NOMO-1 treated with dmso at 0.1 percent for 144 hours (cell line): Measurements from ENCODE around the gene HMCN2.

Experiments
- DNase-seq: peaks from one replicate; lab custom pipeline; 2025; ENCODE audit not compliant: unreplicated experiment; lab: John Stamatoyannopoulos, UW

Gene HMCN2

GRCh38 chr9:130288926-130289690, 23.5 kb downstream of the HMCN2 start:
- DNase-seq, result no peak

DNA sequence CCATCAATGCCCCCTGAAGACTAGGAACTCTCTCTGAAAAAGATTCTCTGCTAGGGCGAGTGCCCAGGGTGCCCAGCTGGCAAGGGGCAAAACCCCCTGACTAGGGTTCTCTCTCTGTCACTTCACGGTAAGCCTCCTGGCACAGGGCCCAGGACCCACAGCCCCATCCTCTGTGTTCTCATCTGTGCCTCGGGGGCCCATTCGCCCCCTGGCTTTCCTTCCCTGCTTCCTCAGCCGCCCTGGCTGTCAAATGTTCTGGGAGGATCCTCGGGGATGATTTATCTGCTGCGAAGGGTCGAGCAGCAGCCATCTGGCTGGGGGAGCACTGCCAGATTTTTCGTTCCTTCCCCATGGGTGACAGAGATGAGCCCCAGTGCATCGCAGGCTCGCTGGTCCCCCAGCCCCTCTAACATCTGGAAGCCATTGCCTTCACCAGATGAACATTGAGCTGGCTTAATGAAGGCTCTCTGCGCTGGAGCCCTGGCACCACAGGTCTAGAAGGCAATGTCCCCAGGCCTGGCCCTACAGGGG, 24.2 kb downstream of the HMCN2 start:
- DNase-seq, result no peak

DNA sequence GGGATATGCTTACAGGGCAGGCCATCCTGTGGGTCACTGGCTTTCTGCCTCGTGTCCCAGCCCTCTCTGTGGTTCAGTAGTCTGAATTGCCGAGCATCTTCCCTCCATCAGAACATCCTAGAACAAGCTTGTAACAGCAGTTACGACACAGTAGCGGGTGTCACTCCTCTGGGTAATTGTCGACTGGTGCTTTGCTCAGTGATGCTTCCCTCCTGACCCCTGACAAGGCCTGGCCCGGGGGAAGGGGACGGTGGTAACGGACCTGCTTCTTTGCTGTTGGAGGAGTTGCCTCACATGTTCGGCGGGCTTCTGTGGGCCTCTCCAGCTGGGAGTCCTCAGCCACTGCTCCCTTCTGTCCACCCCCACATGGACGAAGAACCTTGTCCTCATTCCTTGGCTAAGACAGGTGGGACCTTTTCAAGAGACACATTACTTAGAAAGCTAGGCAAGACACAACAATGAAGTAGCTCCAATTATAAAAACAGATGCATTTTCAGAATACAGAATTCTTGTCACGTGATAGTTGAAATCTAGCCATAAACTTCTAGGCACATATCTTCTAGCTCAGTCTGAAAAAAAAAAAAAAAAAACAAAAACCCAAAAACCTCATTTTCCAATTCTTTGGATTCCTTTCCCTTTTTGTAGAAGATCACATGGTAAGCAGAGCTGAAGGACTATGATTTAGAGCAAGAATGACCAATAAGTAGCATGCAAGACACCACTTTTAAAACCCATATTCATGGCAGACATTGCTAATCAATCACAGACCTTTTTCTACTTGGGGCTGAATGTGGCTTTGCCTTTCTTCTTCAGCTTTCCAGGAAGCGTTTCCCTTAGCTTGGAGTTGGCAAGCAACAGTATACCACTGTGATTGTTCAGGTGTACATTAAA, 25.0 kb downstream of the HMCN2 start:
- no peak for DNase-seq

DNA sequence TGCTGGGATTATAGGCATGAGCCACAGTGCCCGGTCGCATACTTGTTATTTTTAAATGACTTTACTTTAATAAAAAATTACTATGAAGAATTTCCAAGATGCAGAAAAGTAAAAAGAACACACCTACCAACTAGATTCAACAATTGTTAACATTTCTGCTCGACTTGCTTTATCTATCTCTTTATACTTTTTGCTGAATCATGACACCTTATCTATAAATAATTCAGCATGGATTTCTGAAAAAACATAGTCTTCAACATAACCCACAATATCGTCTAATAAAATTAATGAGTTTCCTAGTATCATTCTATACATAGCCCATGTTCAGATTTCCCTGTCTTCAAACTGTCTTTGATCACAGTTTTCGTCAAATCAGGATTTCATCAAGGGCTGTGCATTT, 25.9 kb downstream of the HMCN2 start:
- DNase-seq, result no peak

DNA sequence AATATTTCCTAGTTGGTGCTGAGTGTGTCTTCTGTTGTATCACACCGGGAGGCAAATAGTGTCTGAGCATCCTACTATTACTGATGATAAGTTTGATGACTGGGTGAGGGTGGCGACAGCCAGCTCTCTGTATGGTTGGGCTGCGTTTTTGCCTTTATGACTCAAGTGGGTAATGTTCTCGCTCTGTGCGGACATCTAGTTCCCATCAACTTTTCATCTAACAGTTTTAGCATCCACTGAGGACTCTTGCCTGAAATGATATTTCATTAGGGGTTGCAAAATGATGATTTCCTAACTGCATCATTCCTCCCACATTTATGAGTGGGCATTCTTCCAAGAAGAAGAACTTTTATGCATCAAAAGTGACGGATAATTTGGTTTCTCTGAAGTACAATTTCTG, 26.5 kb downstream of the HMCN2 start:
- no peak for DNase-seq

DNA sequence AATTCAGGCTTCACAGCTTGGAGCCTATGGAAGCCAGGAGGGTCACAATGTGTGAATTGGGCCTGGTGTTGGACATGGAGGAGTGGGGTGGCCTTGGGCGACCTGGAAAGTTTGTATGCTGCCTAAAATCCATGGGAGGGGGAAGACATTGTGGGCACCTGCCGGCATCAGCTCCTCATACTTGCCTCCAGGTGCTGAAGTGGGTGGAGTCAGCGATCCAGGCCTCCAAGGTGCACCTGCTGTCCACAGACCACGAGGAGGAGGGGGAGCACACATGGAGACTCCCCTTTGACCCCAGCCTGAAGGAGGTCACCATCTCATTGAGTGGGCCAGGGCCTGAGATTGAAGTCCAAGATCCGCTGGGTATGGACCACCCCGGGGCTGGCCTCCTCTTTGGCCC, 29.1 kb downstream of the HMCN2 start:
- no peak for DNase-seq

- no peak for DNase-seq
Measured at GRCh38 chr9:130295431-130295830, 29.9 kb downstream of the HMCN2 start.

DNA sequence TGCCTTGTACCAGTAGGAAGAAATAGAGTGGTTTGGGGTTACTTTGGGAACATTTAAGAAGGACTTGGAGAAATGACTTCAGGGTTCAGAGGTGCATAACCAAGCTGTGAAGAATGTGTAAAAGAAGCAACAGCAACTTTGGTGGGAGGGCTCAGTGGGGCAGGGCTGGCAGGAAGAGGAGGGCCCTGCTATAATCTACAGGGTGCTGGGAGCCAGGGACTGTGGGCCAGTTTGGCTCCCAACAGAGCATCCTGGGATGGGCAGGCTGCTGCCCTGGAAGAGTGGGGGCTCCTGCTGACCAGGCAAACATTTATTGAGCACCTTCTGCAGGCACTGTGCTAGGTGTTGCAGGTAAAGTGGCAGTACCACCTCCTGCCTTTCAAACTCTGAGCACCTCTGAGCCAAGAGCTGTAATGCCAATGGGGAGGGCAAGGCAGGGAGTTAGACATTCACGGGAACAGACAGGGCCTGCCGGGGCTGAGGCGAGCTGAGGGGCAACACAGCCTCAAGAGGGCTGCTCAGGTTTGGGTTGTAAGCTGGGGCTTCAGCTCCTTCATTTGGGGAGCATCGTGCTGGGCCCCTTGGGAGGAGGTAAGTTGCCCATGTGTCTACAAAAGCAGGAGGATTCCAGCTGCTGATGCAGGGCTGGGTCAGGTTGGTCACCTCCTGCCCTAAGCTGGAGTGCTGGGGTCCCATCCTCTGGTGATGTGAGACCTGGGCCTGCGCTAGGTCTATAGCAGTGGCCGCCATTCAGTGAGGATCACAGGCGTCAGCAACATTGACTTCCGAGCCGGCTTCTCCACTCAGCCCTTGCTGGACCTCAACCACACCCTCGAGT, 30.6 kb downstream of the HMCN2 start:
- no peak for DNase-seq

GRCh38 chr9:130296783-130297055, 31.2 kb downstream of the HMCN2 start:
- no peak for DNase-seq

DNA sequence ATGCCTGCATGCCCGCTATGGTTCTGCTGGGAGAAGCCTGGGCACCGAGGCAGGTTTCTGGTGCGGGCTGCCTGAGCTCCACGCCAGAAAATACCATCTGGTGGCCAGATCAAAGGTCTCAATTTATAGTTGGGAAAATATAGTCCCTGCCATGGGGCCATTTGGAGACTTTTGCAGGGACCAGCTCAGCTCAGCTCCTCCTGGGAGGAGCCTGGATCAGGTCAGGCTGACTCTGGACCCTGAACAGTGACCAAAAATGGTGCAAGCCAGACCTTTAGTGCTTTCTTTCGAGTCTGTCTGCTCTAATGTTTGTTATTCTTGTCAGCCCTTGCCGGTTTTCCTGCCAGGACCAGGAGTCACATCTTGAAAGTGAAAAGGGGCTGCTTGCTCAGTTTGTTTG, 31.8 kb downstream of the HMCN2 start:
- no peak for DNase-seq

DNA sequence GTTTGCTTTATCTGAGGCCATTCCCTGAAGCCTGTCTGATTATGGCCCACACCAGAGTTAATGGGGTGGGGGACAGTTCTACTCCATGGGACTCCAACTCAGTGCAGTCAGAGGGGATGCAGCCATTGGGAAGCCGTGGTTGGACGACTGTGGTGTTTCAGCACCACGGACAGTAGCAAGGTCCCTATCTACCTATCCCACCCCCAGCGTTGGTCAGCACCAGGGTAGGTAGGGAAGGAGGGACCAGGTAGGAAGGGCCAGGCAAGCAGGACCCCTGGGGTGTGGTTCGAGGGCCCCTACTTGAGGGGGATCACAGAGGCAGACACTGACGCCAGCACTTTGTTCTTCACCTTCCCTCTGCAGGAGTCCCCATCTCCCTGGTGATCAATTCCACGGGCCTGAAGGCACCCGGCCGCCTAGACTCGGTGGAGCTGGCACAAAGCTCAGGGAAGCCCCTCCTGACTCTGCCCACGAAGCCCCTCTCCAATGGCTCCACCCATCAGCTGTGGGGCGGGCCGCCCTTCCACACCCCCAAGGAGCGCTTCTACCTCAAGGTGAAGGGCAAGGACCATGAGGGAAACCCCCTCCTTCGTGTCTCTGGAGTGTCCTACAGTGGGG, 33.2 kb downstream of the HMCN2 start:
- no peak for DNase-seq

GRCh38 chr9:130299785-130300615, 34.4 kb downstream of the HMCN2 start:
- no peak for DNase-seq

GRCh38 chr9:130300739-130301138, 35.2 kb downstream of the HMCN2 start:
- no peak for DNase-seq

DNA sequence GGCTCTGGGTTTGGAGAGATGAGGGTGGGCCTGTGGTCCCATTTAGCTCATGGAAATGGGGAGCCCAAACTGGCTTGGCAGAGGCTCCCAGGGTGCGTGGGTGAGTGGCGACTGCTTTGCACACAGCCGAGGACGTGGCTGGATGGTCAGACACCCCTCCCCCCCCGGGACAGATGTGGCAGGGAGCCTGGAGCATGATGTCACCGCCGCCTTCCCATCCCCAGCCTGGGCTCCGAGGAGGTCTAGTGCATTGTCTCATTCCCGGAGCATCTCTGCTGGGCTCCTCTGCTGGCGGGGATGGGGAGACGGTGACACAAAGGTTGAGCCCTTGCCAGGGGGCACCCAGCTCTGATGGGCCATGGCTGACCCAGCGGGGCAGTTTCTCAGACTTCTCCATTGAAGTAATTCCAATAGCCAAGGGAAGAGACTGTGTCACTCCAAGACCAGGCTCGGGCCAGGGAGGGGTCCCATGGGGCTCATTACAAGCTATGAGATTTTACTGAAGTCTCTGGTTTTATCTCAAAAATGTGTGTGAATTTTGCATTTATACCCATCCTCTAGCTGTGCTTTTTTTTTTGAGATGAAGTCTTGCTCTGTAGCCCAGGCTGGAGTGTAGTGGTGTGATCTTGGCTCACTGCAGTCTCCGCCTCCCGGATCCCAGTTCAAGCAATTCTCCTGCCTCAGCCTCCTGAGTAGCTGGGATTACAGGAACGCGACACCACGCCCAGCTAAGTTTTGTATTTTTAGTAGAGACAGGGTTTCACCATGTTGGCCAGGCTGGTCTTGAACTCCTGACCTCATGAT, 36.1 kb downstream of the HMCN2 start:
- DNase-seq, result no peak

- DNase-seq, result no peak
Measured at GRCh38 chr9:130302785-130303612, 37.4 kb downstream of the HMCN2 start.

- no peak for DNase-seq
Measured at GRCh38 chr9:130303613-130304055, 38.1 kb downstream of the HMCN2 start.

- DNase-seq, result no peak
Measured at GRCh38 chr9:130304116-130304515, 38.6 kb downstream of the HMCN2 start.

DNA sequence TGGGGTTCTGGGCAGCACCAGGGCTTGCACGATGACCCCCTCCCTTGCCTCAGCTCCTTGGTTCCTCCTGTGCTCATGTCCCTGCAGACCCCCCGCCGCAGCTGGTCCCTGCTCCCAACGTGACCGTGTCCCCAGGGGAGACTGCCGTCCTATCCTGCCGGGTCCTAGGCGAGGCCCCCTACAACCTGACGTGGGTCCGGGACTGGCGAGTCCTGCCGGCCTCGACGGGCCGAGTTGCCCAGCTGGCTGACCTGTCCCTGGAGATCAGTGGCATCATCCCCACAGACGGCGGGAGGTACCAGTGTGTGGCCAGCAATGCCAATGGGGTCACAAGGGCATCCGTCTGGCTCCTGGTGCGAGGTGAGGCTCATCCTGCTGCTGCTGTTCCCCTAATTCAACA, 39.1 kb downstream of the HMCN2 start:
- DNase-seq, result no peak
